Central memory CD8-positive, alpha-beta T cell (primary cell): ENCODE data around the gene SYT9.

ENCODE experiments used
- ATAC-seq: fragments of 150-1000 bp; cut with Tn5 transposase; replicated peaks from 2 replicates; pipeline ENCODE4 v1.10.0; 2022; ENCODE audit warnings: mild to moderate bottlenecking, moderate FRiP score, moderate number of reproducible peaks; ENCODE audit not compliant: poor library complexity, severe bottlenecking; ENCODE audit errors: extremely low read depth
- DNase-seq, 2 donors: peaks; one replicate each; pipeline ENCODE4 v3.0.0; 2021; ENCODE audit warnings: low spot score in 2 of 2
- H3K27ac Mint-ChIP-seq: one replicate; pipeline ENCODE4 v1.8.0; 2022; ENCODE audit warnings: low read depth, mild to moderate bottlenecking, moderate library complexity, mixed read lengths
- H3K27me3 Mint-ChIP-seq: one replicate; pipeline ENCODE4 v1.8.0; 2022; ENCODE audit warnings: mixed read lengths
- H3K36me3 Mint-ChIP-seq: one replicate; pipeline ENCODE4 v1.8.0; 2022; ENCODE audit warnings: mild to moderate bottlenecking, moderate library complexity, mixed read lengths; ENCODE audit not compliant: insufficient read depth
- H3K4me1 Mint-ChIP-seq: one replicate; pipeline ENCODE4 v1.8.0; 2022; ENCODE audit warnings: mixed read lengths
- H3K4me3 Mint-ChIP-seq: one replicate; pipeline ENCODE4 v1.8.0; 2022; ENCODE audit warnings: mild to moderate bottlenecking, moderate library complexity, mixed read lengths
- H3K9me3 Mint-ChIP-seq: one replicate; pipeline ENCODE4 v1.8.0; 2022; ENCODE audit warnings: mixed read lengths

SYT9 gene

GRCh38 chr11:7252683-7253213, 1.0 kb downstream of the SYT9 start:
- H3K36me3 Mint-ChIP-seq, result peaks cover 2% of the 10 kb centered on the region
- H3K27me3 Mint-ChIP-seq, result peaks cover 48% of the 10 kb centered on the region
- peaks cover 5% of the 10 kb centered on the region for H3K9me3 Mint-ChIP-seq
- ATAC-seq (no peak), DNase-seq (no peak)
- H3K4me3 Mint-ChIP-seq, result no peak overlapping the region
- H3K27ac Mint-ChIP-seq, result no peak overlapping the region
- no peaks in the 10 kb centered on the region for H3K4me1 Mint-ChIP-seq

GRCh38 chr11:7253800-7254199, 2.1 kb downstream of the SYT9 start:
- DNase-seq (no peak), ATAC-seq (no peak)
- Mint-ChIP-seq H3K4me3 (no peak overlapping the region), H3K9me3 (peaks cover 5% of the 10 kb centered on the region), H3K4me1 (no peaks in the 10 kb centered on the region), H3K27me3 (peaks cover 48% of the 10 kb centered on the region), H3K27ac (no peak overlapping the region), H3K36me3 (peaks cover 2% of the 10 kb centered on the region)

- H3K4me3 Mint-ChIP-seq, result no peak overlapping the region
- H3K27me3 Mint-ChIP-seq, result peaks cover 44% of the 10 kb centered on the region
- peaks cover 5% of the 10 kb centered on the region for H3K9me3 Mint-ChIP-seq
- peaks cover 2% of the 10 kb centered on the region for H3K36me3 Mint-ChIP-seq
- no peak overlapping the region for H3K27ac Mint-ChIP-seq
- no peaks in the 10 kb centered on the region for H3K4me1 Mint-ChIP-seq
- DNase-seq (no peak), ATAC-seq (no peak)
These were observed 3.1 kb downstream of the SYT9 start for GRCh38 chr11:7254731-7255291.

- no peaks in the 10 kb centered on the region for H3K9me3 Mint-ChIP-seq
- no peak overlapping the region for H3K27ac Mint-ChIP-seq
- no peaks in the 10 kb centered on the region for H3K4me1 Mint-ChIP-seq
- no peak overlapping the region for H3K4me3 Mint-ChIP-seq
- peaks cover 31% of the 10 kb centered on the region for H3K27me3 Mint-ChIP-seq
- no peaks in the 10 kb centered on the region for H3K36me3 Mint-ChIP-seq
- DNase-seq (no peak), ATAC-seq (no peak)
These were observed 5.2 kb downstream of the SYT9 start for GRCh38 chr11:7256943-7257342.

GRCh38 chr11:7257724-7258123, 6.0 kb downstream of the SYT9 start:
- ATAC-seq (no peak), DNase-seq (no peak)
- no peaks in the 10 kb centered on the region for H3K4me1 Mint-ChIP-seq
- no peak overlapping the region for H3K4me3 Mint-ChIP-seq
- no peaks in the 10 kb centered on the region for H3K9me3 Mint-ChIP-seq
- peaks cover 27% of the 10 kb centered on the region for H3K27me3 Mint-ChIP-seq
- no peaks in the 10 kb centered on the region for H3K36me3 Mint-ChIP-seq
- no peak overlapping the region for H3K27ac Mint-ChIP-seq

GRCh38 chr11:7261578-7261977, 9.9 kb downstream of the SYT9 start:
- Mint-ChIP-seq H3K36me3 (no peaks in the 10 kb centered on the region), H3K4me1 (no peaks in the 10 kb centered on the region), H3K4me3 (no peak overlapping the region), H3K9me3 (no peaks in the 10 kb centered on the region), H3K27me3 (no peaks in the 10 kb centered on the region), H3K27ac (no peak overlapping the region)
- ATAC-seq (no peak), DNase-seq (no peak)

GRCh38 chr11:7262672-7263071, 11.0 kb downstream of the SYT9 start:
- ATAC-seq, result no peak
- Mint-ChIP-seq H3K27ac (no peak overlapping the region), H3K9me3 (no peaks in the 10 kb centered on the region), H3K4me3 (no peak overlapping the region), H3K36me3 (no peaks in the 10 kb centered on the region), H3K4me1 (no peaks in the 10 kb centered on the region), H3K27me3 (no peaks in the 10 kb centered on the region)
- no peak for DNase-seq

- Mint-ChIP-seq H3K9me3 (no peaks in the 10 kb centered on the region), H3K4me1 (no peaks in the 10 kb centered on the region), H3K27ac (no peak overlapping the region), H3K4me3 (no peak overlapping the region), H3K36me3 (no peaks in the 10 kb centered on the region), H3K27me3 (no peaks in the 10 kb centered on the region)
- DNase-seq, result no peak
- no peak for ATAC-seq
These were observed 12.1 kb downstream of the SYT9 start for GRCh38 chr11:7263842-7264241.

- Mint-ChIP-seq H3K4me1 (no peaks in the 10 kb centered on the region), H3K27me3 (no peaks in the 10 kb centered on the region), H3K27ac (no peak overlapping the region), H3K4me3 (no peak overlapping the region), H3K9me3 (no peaks in the 10 kb centered on the region), H3K36me3 (no peaks in the 10 kb centered on the region)
- DNase-seq (no peak), ATAC-seq (no peak)
These were observed 17.1 kb downstream of the SYT9 start for GRCh38 chr11:7268758-7269157.

- Mint-ChIP-seq H3K27me3 (peaks cover 8% of the 10 kb centered on the region), H3K9me3 (no peaks in the 10 kb centered on the region), H3K27ac (no peak overlapping the region), H3K36me3 (no peaks in the 10 kb centered on the region), H3K4me3 (no peak overlapping the region), H3K4me1 (no peaks in the 10 kb centered on the region)
- ATAC-seq, result no peak
- no peak for DNase-seq
These were observed 18.6 kb downstream of the SYT9 start for GRCh38 chr11:7270233-7270865.

GRCh38 chr11:7272373-7272772, 20.7 kb downstream of the SYT9 start:
- H3K36me3 Mint-ChIP-seq, result no peaks in the 10 kb centered on the region
- DNase-seq (no peak), ATAC-seq (no peak)
- H3K27me3 Mint-ChIP-seq, result peaks cover 18% of the 10 kb centered on the region
- H3K4me1 Mint-ChIP-seq, result no peaks in the 10 kb centered on the region
- H3K27ac Mint-ChIP-seq, result no peak overlapping the region
- no peaks in the 10 kb centered on the region for H3K9me3 Mint-ChIP-seq
- no peak overlapping the region for H3K4me3 Mint-ChIP-seq

- no peak for ATAC-seq
- Mint-ChIP-seq H3K36me3 (no peaks in the 10 kb centered on the region), H3K4me3 (no peak overlapping the region), H3K27me3 (peaks cover 28% of the 10 kb centered on the region), H3K4me1 (no peaks in the 10 kb centered on the region), H3K27ac (no peak overlapping the region), H3K9me3 (no peaks in the 10 kb centered on the region)
- no peak for DNase-seq
These were observed 23.4 kb downstream of the SYT9 start for GRCh38 chr11:7275133-7275532.

GRCh38 chr11:7278314-7278917, 26.7 kb downstream of the SYT9 start:
- H3K27ac Mint-ChIP-seq, result no peak overlapping the region
- no peaks in the 10 kb centered on the region for H3K36me3 Mint-ChIP-seq
- no peak overlapping the region for H3K4me3 Mint-ChIP-seq
- H3K4me1 Mint-ChIP-seq, result no peaks in the 10 kb centered on the region
- no peaks in the 10 kb centered on the region for H3K9me3 Mint-ChIP-seq
- no peak for DNase-seq
- H3K27me3 Mint-ChIP-seq, result peaks cover 28% of the 10 kb centered on the region
- ATAC-seq, result no peak
